IPS-11a (cell line): ENCODE results near the gene LKAAEAR1.

ENCODE experiments used
- H3K4me3 ChIP-seq: one replicate; pipeline ENCODE4 v1.5.1; 2013; ENCODE audit warnings: low read depth, low read length, control low read depth

LKAAEAR1 gene

GRCh38 chr20:64040231-64041039, 43.8 kb downstream of the LKAAEAR1 start:
- H3K4me3 ChIP-seq = no peak overlapping the region

GRCh38 chr20:64039293-64040160, 44.7 kb downstream of the LKAAEAR1 start:
- H3K4me3 ChIP-seq = peak overlapping the region; percentile 43

GRCh38 chr20:64038565-64039292, 45.5 kb downstream of the LKAAEAR1 start:
- peak overlapping the region; percentile 43 for H3K4me3 ChIP-seq

- peak overlapping the region; percentile 43 for H3K4me3 ChIP-seq
These were observed 46.0 kb downstream of the LKAAEAR1 start for GRCh38 chr20:64038224-64038564.

- H3K4me3 ChIP-seq = no peak overlapping the region
These were observed 46.5 kb downstream of the LKAAEAR1 start for GRCh38 chr20:64037498-64038213.

- H3K4me3 ChIP-seq = no peak overlapping the region
These were observed 47.0 kb downstream of the LKAAEAR1 start for GRCh38 chr20:64037199-64037497.

- H3K4me3 ChIP-seq = no peak overlapping the region
These were observed 47.6 kb downstream of the LKAAEAR1 start for GRCh38 chr20:64036346-64037198.

GRCh38 chr20:64035933-64036345, 48.3 kb downstream of the LKAAEAR1 start, which contains the start of gene C20orf204:
Gene C20orf204, plus strand, starts transcription at chr20:64036182. Its CDS starts 142 bp downstream, at chr20:64036324.
- no peak within 1 kb of the TSS for H3K4me3 ChIP-seq

GRCh38 chr20:64035066-64035932, 48.9 kb downstream of the LKAAEAR1 start:
- H3K4me3 ChIP-seq = no peak overlapping the region

- no peak overlapping the region for H3K4me3 ChIP-seq
These were observed 50.2 kb downstream of the LKAAEAR1 start for GRCh38 chr20:64033981-64034493.
